Parathyroid adenoma (tissue), 2 donors: Measurements from ENCODE around the gene ZDHHC14.

Experiments used
- H2AFZ ChIP-seq: fragments of 300-600 bp; sonication (generic); one replicate; pipeline ENCODE4 v1.7.0; 2017; ENCODE audit warnings: antibody characterized with exemption, mild to moderate bottlenecking
- H3K27ac ChIP-seq: fragments of 300-600 bp; sonication (generic); one replicate; pipeline ENCODE4 v1.7.0; 2017
- H3K27me3 ChIP-seq: fragments of 300-600 bp; sonication (generic); one replicate; pipeline ENCODE4 v1.7.0; 2017; ENCODE audit warnings: low read length; ENCODE audit not compliant: control insufficient read depth, insufficient read depth
- H3K36me3 ChIP-seq: fragments of 300-600 bp; sonication (generic); one replicate; pipeline ENCODE4 v1.7.0; 2017; ENCODE audit warnings: low read length; ENCODE audit not compliant: control insufficient read depth, insufficient read depth
- H3K4me1 ChIP-seq: fragments of 300-600 bp; sonication (generic); one replicate; pipeline ENCODE4 v1.7.0; 2017; ENCODE audit warnings: control low read depth
- H3K4me2 ChIP-seq: fragments of 300-600 bp; sonication (generic); one replicate; pipeline ENCODE4 v1.7.0; 2017; ENCODE audit warnings: low read length
- H3K4me3 ChIP-seq: fragments of 300-600 bp; sonication (generic); one replicate; pipeline ENCODE4 v1.7.0; 2017; ENCODE audit warnings: low read depth, low read length
- H3K79me2 ChIP-seq: fragments of 300-600 bp; sonication (generic); one replicate; pipeline ENCODE4 v1.7.0; 2017; ENCODE audit warnings: control low read depth
- H3K9ac ChIP-seq: fragments of 300-600 bp; sonication (generic); one replicate; pipeline ENCODE4 v1.7.0; 2017; ENCODE audit warnings: mild to moderate bottlenecking
- H3K9me3 ChIP-seq: fragments of 300-600 bp; sonication (generic); one replicate; pipeline ENCODE4 v1.7.0; 2017; ENCODE audit warnings: low read length; ENCODE audit not compliant: control insufficient read depth
- TF ChIP-seq, protein P1 (sequence below): fragments of 300-600 bp; sonication (generic); IDR thresholded peaks from one replicate; pipeline ENCODE4 v1.7.0; 2017; ENCODE audit warnings: antibody characterized with exemption, mild to moderate bottlenecking
- donor health status: primary hyperparathyroidism.

The ZDHHC14 gene

DNA sequence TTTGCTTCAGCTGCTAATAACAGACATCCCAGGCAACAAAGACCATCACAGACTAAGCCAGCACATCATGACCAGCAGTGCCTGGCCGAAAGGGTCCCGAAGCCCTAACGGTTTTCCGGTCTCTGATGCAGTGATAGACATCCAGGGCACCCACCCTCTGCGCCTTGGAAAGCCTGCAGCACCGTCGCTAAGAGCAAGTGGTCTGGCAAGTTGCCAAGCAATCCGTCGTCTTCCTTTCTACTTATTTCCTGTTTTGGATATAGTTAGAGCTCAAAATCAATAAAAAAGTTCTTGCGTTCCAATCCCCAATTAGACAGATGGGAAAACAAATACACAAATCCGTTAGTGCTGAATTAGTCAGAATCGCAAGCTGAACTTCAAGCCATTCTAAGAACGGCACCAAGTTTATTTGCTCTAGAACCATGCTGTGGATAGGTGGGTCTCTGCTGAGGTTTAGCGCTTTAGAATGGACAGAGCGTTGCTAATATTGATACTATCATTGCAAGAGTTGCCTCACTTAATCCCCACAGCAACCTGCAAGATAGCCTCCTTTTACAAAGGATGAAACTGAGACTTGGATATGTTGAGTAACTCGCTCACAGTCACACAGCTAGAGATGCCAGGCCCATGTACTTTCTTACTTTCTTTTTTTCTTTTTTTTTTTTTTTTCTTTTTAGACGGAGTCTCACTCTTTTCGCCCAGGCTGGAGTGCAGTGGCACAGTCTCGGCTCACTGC lies 278.7 kb downstream of the ZDHHC14 start:
- Histone ChIP-seq H3K79me2 (no peaks in the 10 kb centered on the region), H3K36me3 (no peaks in the 10 kb centered on the region), H3K27me3 (no peaks in the 10 kb centered on the region), H3K9me3 (no peaks in the 10 kb centered on the region), H2AFZ (no peak overlapping the region), H3K27ac (no peak overlapping the region), H3K9ac (no peak overlapping the region), H3K4me1 (no peaks in the 10 kb centered on the region), H3K4me2 (no peak overlapping the region), H3K4me3 (no peak overlapping the region)
- TF ChIP-seq, protein P1, sequence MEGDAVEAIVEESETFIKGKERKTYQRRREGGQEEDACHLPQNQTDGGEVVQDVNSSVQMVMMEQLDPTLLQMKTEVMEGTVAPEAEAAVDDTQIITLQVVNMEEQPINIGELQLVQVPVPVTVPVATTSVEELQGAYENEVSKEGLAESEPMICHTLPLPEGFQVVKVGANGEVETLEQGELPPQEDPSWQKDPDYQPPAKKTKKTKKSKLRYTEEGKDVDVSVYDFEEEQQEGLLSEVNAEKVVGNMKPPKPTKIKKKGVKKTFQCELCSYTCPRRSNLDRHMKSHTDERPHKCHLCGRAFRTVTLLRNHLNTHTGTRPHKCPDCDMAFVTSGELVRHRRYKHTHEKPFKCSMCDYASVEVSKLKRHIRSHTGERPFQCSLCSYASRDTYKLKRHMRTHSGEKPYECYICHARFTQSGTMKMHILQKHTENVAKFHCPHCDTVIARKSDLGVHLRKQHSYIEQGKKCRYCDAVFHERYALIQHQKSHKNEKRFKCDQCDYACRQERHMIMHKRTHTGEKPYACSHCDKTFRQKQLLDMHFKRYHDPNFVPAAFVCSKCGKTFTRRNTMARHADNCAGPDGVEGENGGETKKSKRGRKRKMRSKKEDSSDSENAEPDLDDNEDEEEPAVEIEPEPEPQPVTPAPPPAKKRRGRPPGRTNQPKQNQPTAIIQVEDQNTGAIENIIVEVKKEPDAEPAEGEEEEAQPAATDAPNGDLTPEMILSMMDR, result no peak

DNA sequence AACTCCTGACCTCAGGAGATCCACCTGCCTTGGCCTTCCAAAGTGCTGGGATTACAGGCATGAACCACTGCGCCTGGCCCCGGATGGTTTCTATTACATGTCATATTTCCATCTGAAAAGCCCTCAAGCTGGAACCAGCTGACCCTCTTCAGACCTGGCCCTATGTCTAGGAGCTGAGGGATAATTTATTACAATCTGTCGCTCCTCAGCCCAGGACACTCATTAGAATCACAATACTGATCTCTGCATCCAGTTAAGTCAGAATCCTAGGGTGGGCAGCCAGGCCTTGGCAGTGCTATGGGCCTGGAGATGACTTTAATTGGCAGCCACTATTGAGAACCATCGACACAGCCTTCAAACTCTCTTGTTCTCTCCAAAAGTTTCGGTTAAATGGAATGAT lies 279.4 kb downstream of the ZDHHC14 start:
- Histone ChIP-seq H3K4me3 (no peak overlapping the region), H2AFZ (no peak overlapping the region), H3K4me1 (no peaks in the 10 kb centered on the region), H3K79me2 (no peaks in the 10 kb centered on the region), H3K4me2 (no peak overlapping the region), H3K9ac (no peak overlapping the region), H3K27me3 (no peaks in the 10 kb centered on the region), H3K9me3 (no peaks in the 10 kb centered on the region), H3K27ac (no peak overlapping the region), H3K36me3 (no peaks in the 10 kb centered on the region)
- TF ChIP-seq, protein P1, result no peak

DNA sequence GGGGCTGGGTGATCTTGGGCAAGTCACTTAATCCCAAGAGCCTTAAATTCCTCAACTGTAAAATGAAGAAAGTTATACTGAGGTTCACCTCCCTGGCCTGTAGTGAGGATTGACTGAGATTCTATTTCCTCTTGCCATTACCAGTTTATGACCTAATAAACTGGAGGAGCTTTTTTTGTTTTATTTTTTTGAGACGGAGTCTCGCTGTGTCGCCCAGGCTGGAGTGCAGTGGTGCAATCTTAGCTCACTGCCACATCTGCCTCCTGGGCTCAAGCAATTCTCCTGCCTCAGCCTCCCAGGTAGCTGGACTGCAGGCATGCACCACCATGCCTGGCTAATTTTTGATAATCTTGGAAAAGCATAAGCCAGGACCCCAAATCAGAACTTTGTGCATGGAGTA lies 280.7 kb downstream of the ZDHHC14 start:
- H3K27ac ChIP-seq, result no peak overlapping the region
- H3K9ac ChIP-seq, result no peak overlapping the region
- H3K79me2 ChIP-seq, result no peaks in the 10 kb centered on the region
- H3K27me3 ChIP-seq, result no peaks in the 10 kb centered on the region
- TF ChIP-seq, protein P1, result no peak
- no peaks in the 10 kb centered on the region for H3K36me3 ChIP-seq
- no peaks in the 10 kb centered on the region for H3K4me1 ChIP-seq
- H3K4me2 ChIP-seq, result no peak overlapping the region
- H2AFZ ChIP-seq, result no peak overlapping the region
- no peaks in the 10 kb centered on the region for H3K9me3 ChIP-seq
- H3K4me3 ChIP-seq, result no peak overlapping the region

DNA sequence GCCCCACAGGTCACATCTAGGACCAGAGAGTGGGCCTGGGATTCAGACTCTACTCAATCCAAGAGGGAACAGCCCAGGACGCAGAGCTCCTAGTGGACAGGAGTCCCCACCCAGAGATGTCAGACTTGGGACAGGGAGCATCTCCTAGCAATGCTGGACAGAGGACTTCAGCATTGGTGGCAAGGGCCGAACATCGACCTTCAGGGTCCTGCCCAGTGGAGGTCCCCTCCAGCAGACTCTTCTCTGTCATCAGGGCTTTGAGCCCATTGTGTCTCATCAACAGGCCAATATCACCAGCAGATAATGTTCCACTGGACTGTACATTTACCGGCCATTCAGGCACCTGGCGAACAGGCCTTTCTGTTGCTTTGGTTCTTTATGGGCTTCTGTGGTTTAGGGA lies 282.3 kb downstream of the ZDHHC14 start:
- TF ChIP-seq, protein P1, result no peak
- H3K36me3 ChIP-seq, result no peaks in the 10 kb centered on the region
- no peak overlapping the region for H3K27ac ChIP-seq
- no peaks in the 10 kb centered on the region for H3K9me3 ChIP-seq
- H3K4me2 ChIP-seq, result no peak overlapping the region
- no peak overlapping the region for H2AFZ ChIP-seq
- H3K27me3 ChIP-seq, result no peaks in the 10 kb centered on the region
- H3K79me2 ChIP-seq, result no peaks in the 10 kb centered on the region
- H3K4me3 ChIP-seq, result no peak overlapping the region
- no peak overlapping the region for H3K9ac ChIP-seq
- H3K4me1 ChIP-seq, result no peaks in the 10 kb centered on the region

DNA sequence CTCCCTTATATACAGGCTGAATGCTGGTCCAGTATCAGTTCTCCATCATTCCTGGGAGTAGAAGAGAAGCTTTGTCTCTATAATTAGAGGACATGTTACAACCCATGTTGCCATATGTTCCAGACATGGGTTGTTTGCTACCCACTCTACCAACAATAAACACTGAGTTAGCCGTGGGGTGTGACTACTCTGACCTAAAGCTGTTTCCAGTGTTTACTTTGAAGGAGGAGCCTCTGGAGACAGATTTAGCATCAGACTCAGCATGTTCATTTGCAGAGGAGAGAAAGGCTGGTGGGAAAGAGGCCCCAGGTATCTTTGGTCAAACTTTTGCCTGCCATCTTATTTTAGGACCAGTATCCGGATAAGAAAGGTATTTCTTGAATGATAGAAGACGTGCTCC lies 284.2 kb downstream of the ZDHHC14 start:
- Histone ChIP-seq H3K79me2 (no peaks in the 10 kb centered on the region), H3K9ac (no peak overlapping the region), H2AFZ (no peak overlapping the region), H3K36me3 (no peaks in the 10 kb centered on the region), H3K27me3 (no peaks in the 10 kb centered on the region), H3K27ac (no peak overlapping the region), H3K4me2 (no peak overlapping the region), H3K4me1 (no peaks in the 10 kb centered on the region), H3K9me3 (no peaks in the 10 kb centered on the region), H3K4me3 (no peak overlapping the region)
- TF ChIP-seq, protein P1, result no peak
